NT2/D1 (cell line): Measurements from ENCODE around the gene ZNF648.

Experiments
- YY1 ChIP-seq: IDR thresholded peaks from 2 replicates; pipeline ENCODE4 v1.6.1; 2011; ENCODE audit not compliant: insufficient read length, insufficient read depth
- ZNF274 ChIP-seq: IDR thresholded peaks from 2 replicates; pipeline ENCODE4 v1.6.1; 2011; ENCODE audit warnings: mild to moderate bottlenecking, low read depth, low read length

- TF ChIP-seq YY1 (no peak), ZNF274 (no peak)
Measured at GRCh38 chr1:182095946-182096345, 34.4 kb upstream of the ZNF648 start.
